HG03520 (cell line): ENCODE measurements around the gene CDC42EP2.

Source experiments
- ATAC-seq: cut with Tn5 transposase; IDR thresholded peaks from one replicate; pipeline ENCODE4 v1.9.1; 2021; ENCODE audit warnings: mild to moderate bottlenecking, moderate library complexity; ENCODE audit not compliant: unreplicated experiment

Gene CDC42EP2

DNA sequence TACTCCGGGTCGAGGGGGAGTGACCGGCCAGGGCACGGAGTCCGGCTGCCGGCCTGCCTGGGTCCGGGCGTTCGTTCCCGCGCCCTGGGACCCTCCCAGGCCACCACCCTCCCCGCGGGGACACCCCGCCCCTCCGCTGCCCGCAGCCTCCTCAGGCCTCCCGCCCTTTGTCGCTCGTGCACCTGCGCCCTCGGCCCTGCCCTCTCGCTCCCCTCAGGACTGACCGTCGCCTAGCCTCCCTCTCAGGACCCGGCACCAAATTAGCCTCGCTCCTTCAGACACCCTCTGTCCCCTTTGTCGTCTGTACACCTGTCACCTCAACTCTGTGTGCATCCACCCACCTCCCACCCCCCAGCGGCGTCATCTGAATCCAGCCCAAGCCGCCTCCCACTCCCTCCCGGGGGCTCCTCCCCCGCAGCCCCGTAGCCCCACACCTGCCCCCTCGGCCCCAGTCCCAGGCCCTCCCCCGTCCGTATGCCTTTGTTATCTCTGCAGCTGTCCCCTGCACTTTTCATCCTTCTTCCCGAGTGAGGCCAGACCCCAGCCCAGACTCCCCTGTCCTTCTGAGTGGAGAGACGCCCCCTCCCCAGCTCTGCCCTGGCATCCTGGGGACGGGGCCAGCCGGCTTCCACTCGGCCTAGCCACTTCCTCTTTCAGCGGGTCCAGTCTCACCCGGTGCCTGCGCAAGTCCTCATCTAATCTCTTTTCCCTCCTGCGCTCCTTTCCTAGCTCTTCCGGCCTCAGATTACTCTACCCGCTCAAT, 40.5 kb downstream of the CDC42EP2 start:
- peak; percentile 15 for ATAC-seq

DNA sequence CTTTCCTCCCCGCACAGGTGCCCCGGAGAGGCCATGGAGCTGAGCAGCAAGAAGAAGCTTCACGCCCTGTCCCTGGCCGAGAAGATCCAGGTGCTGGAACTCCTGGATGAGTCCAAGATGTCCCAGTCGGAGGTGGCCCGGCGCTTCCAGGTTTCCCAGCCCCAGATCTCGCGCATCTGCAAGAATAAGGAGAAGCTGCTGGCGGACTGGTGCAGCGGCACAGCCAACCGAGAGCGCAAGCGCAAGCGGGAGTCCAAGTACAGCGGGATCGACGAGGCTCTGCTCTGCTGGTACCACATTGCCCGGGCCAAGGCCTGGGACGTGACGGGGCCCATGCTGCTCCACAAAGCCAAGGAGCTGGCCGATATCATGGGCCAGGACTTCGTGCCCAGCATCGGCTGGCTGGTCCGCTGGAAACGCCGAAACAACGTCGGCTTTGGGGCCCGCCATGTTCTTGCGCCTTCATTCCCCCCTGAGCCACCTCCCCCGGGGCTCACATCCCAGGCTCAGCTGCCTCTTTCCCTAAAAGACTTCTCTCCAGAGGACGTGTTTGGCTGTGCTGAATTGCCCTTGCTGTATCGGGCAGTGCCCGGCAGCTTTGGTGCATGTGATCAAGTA, 41.2 kb downstream of the CDC42EP2 start:
- ATAC-seq: no peak

DNA sequence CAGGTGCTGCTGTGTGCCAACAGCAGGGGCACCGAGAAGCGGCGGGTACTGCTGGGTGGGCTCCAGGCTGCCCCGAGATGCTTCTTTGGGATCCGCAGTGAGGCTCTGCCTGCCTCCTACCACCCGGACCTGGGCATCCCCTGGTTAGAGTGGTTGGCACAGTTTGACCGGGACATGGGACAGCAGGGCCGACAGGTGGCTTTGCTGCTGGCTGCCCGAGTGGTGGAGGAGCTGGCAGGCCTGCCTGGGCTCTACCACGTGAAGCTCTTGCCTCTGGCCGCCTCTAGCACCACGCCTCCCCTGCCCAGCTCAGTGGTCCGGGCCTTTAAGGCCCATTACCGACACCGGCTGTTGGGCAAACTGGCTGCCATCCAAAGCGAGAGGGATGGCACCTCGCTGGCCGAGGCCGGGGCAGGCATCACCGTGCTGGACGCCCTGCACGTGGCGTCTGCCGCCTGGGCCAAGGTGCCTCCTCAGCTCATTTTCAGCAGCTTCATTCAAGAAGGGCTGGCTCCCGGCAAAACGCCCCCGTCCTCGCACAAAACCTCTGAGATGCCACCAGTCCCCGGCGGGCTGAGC, 41.8 kb downstream of the CDC42EP2 start:
- ATAC-seq: no peak

DNA sequence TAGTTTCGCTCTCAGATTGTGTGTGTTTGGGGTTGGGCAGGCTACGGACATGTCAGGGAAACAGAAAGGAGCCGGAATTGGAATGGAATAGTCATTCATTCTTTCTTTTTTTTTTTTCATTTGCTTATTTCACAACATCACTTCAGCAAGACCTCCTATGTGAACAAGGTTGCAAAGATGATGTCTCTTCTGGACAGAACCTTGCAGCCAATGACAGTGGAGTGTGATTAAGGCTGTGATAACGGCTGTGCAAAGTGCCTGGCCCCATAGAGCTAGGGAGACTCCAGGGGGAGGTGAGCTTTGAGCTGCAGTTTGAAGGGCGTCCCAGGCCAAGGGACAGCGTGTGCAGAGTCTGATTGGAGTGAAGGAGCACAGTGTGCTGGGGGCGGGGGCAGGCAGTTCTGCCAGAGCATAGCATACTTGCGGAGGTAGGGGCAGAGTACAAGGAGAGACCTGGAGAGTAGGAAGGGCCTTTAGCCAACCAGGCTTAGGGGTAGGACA, 43.2 kb downstream of the CDC42EP2 start:
- no peak for ATAC-seq

DNA sequence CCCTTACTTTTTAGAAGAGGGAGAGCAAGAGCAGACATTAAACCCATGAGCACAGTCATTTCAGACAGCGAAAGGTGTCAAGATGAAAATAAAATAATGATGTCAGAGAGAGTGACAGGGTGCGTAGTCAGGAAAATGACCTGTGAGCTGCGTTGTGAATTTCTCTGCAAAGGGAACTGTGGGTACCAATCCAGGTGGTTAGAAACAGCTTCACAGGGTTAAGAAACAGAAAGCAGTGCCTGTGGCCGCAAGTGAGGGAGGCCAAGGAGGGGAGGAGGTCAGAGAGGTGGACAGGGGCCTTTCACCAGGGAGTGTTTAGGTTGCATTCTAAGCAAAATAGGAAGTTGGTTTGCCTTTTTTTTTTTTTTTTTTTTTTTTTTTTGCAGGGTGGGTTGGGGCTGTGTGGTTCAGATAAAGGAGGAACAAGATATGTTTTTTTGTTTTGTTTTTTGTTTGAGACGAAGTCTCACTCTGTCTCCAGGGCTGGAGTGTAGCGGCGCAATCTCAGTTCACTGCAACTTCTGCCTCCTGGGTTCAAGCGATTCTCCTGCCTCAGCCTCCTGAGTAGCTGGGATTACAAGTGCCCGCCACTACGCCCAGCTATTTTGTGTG, 47.8 kb downstream of the CDC42EP2 start:
- no peak for ATAC-seq

DNA sequence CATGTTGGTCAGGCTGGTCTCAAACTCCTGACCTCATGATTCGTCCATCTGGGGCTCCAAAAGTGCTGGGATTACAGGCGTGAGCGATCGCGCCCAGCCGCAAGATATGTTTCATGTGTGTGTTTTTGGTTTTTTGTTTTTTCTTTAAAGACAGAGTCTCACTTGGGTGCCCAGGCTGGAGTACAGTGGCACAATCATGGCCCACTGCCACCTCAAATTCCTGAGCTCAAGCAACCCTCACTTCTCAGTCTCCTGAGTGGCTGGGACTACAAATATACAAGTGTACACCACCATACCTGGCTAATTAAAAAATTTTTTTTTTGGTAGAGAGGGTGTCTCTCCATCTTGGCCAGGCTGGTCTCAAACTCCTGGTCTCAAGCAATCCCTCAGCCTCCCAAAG, 48.3 kb downstream of the CDC42EP2 start:
- no peak for ATAC-seq

DNA sequence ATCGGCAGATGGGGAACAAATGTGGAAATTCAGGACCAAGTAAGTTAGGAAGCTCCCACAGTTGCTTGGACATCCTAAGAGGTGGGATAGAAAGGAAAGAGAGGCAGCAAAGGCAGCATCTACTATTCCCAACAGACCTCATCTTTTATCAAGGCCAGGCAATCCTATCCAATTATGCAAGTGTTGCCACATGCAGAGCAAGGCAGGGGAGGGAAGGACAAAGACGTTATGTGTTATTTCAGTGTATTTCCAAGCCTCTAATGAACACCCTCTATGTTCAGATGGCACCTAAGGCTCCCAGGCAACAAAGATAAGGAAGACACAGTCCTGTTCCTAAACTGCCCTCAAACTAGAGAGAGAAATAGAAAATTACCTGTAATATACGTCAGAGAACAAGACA, 49.1 kb downstream of the CDC42EP2 start:
- ATAC-seq: no peak

DNA sequence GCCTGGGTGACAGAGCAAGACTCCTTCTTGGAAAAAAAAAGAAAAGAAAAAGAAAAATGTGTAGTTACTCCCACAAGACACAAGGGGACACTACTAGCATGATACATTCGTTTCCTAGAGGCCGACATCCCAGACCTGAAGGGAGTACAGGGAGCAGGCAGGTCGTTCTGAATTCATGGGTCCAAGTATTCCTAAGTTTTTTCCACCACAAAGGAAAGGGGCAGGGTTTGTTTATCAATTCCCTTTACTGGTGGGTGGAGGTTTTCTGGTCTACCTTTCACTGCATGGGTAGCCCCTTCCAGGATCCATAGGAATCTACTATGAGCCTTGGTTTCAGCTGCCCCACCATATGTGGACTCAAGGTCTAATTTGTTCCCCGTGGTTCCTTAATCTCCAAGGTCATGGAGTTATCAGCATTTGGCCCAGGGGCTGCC, 51.7 kb downstream of the CDC42EP2 start:
- ATAC-seq: no peak

DNA sequence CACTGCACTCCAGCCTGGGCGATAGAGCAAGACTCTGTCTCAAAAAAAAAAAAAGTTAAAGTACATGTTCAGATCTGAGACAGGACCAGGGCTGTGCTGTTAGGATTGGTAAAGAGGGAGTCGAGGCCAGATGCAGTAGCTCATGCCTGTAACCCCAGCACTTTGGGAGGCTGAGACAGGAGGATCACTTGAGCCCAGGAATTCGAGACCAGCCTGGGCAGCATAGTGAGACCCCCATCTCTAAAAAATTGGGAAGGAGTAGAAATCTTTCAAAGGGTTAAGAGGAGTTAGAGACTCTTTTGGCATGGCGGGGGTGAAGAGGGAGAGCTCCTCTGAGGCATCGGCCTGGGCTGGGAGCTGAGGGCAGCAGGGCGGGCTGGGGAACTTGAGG, 56.0 kb downstream of the CDC42EP2 start:
- ATAC-seq: no peak
